Prostate gland (tissue), 2 donors: ENCODE measurements around the gene IQCE. TPM values are rescaled to one million over a fixed set of nuclear protein-coding genes. Genes with fewer than 3 reads are reported as not detected.

ENCODE experiments used
- DNase-seq: peaks from one replicate; pipeline ENCODE4 v3.0.0-alpha.2; 2019; ENCODE audit warnings: low spot score
- H3K27ac ChIP-seq, 2 donors: fragments of 200-600 bp; sonication (generic); 2 replicates each; pipeline ENCODE4 v1.5.1; 2017 to 2019
- H3K27me3 ChIP-seq: fragments of 200-600 bp; sonication (generic); replicated peaks from 2 replicates; pipeline ENCODE4 v1.5.1; 2019; ENCODE audit not compliant: insufficient read depth
- H3K36me3 ChIP-seq, 2 donors: fragments of 200-600 bp; sonication (generic); 1 replicate in 1 of 2; 2 replicates in 1 of 2; pipeline versions ENCODE4 v1.5.1 to v1.8.1; 2017 to 2019
- H3K4me1 ChIP-seq: fragments of 200-600 bp; sonication (generic); replicated peaks from 2 replicates; pipeline ENCODE4 v1.5.1; 2019
- H3K4me3 ChIP-seq, 2 donors: fragments of 200-600 bp; sonication (generic); 2 replicates each; pipeline ENCODE4 v1.5.1; 2017 to 2019
- H3K9me3 ChIP-seq: fragments of 200-600 bp; sonication (generic); 2 replicates; pipeline ENCODE4 v1.5.1; 2017
- CTCF ChIP-seq, 4 experiments: fragments of 200-600 bp in 2 of 4; fragments of 450-650 bp in 2 of 4; sonication (generic) in 2 of 4; IDR thresholded peaks; 1 replicate in 3 of 4; 2 replicates in 1 of 4; pipeline ENCODE4 v1.5.1; 2016 to 2019; ENCODE audit warnings: antibody characterized with exemption in 4 of 4, mild to moderate bottlenecking in 2 of 4, moderate library complexity in 2 of 4
- POLR2A ChIP-seq: fragments of 450-650 bp; IDR thresholded peaks from one replicate; pipeline ENCODE4 v1.6.1; 2016; ENCODE audit warnings: antibody characterized with exemption, mild to moderate bottlenecking
- POLR2AphosphoS5 ChIP-seq: sonication (generic); formaldehyde crosslinking; IDR thresholded peaks from one replicate; pipeline ENCODE4 v1.6.1; 2017; ENCODE audit warnings: antibody characterized with exemption
- WGBS: methylation state at CpG from one replicate; pipeline ENCODE4 v1.1.5; 2018; 5-methylcytosine and 5-hydroxymethylcytosine counted together
- intact Hi-C: fragments of 100-400 bp; cut with DNase I; formaldehyde crosslinking; loops from one replicate; pipeline ENCODE4 v1.14.2; 2022
- total RNA-seq, 2 donors: library from RNA; depleted of rRNA; stranded (reverse); fragments of >200 nt; gene quantifications; one replicate each; pipeline ENCODE4 v1.1.0, GENCODE V29; 2016

The IQCE gene
- total RNA-seq, 2 donors from 2014 or later, result 20.2 to 41.9 TPM

GRCh38 chr7:2628130-2628482 lies 69.3 kb downstream of the IQCE start:
- no peak for DNase-seq
- Histone ChIP-seq H3K36me3 (no peaks in the 10 kb centered on the region), H3K9me3 (no peaks in the 10 kb centered on the region), H3K27ac (no peak overlapping the region), H3K27me3 (no peaks in the 10 kb centered on the region), H3K4me3 (no peak overlapping the region), H3K4me1 (peaks cover 7% of the 10 kb centered on the region)
- no peak for TF ChIP-seq POLR2A
- no peak for TF ChIP-seq POLR2AphosphoS5
- TF ChIP-seq CTCF (IDR thresholded peaks at IDR 0.05), result no peak
- intact Hi-C loops, result no loop called here
- WGBS, result 46% methylated on average over 12 of the region's 12 CpGs

GRCh38 chr7:2628891-2629290 lies 70.1 kb downstream of the IQCE start:
- DNase-seq, result no peak
- H3K27ac ChIP-seq, result no peak overlapping the region
- H3K36me3 ChIP-seq, result no peaks in the 10 kb centered on the region
- no peak overlapping the region for H3K4me3 ChIP-seq
- H3K27me3 ChIP-seq, result no peaks in the 10 kb centered on the region
- TF ChIP-seq CTCF (IDR thresholded peaks at IDR 0.05), result no peak
- 90% methylated on average over 7 of the region's 7 CpGs for WGBS
- no peaks in the 10 kb centered on the region for H3K9me3 ChIP-seq
- intact Hi-C loops, result no loop called here
- peaks cover 10% of the 10 kb centered on the region for H3K4me1 ChIP-seq

- 43% methylated on average over 18 of the region's 21 CpGs for WGBS
- H3K36me3 ChIP-seq, result no peaks in the 10 kb centered on the region
- H3K4me1 ChIP-seq, result peaks cover 15% of the 10 kb centered on the region
- TF ChIP-seq POLR2AphosphoS5, result peak; percentile 78
- no peak for TF ChIP-seq POLR2A
- H3K27me3 ChIP-seq, result no peaks in the 10 kb centered on the region
- no peak overlapping the region for H3K4me3 ChIP-seq
- DNase-seq, result peak; percentile 83
- no peaks in the 10 kb centered on the region for H3K9me3 ChIP-seq
- H3K27ac ChIP-seq, result peak overlapping the region; percentile 76 to 78
- intact Hi-C loops, result loop anchor here (5.0 kb wide), 1 partner anchor 1093 kb away; no protein-coding TSS in a partner anchor
Observed at GRCh38 chr7:2629746-2630681, 71.2 kb downstream of the IQCE start.

- Histone ChIP-seq H3K36me3 (no peaks in the 10 kb centered on the region), H3K9me3 (no peaks in the 10 kb centered on the region), H3K27me3 (no peaks in the 10 kb centered on the region), H3K4me3 (peak within 1 kb of the TSS; percentile 68 to 89), H3K4me1 (peaks cover 15% of the 10 kb centered on the region), H3K27ac (peak within 1 kb of the TSS; percentile 78 to 81)
- TF ChIP-seq CTCF (IDR thresholded peaks at IDR 0.05) (no peak), POLR2A (peak; percentile 16), POLR2AphosphoS5 (no peak)
- DNase-seq, result no peak
- intact Hi-C loops, result loop anchor here (5.0 kb wide), 1 partner anchor 1095 kb away; no protein-coding TSS in a partner anchor
- WGBS, result under 1% methylated on average over 59 of the region's 62 CpGs
Observed at GRCh38 chr7:2631946-2632732, 73.4 kb downstream of the IQCE start, which contains the start of gene TTYH3. TSS of gene TTYH3 (plus strand) at chr7:2631986. CDS start at chr7:2632156, 170 bp downstream.
